WTC11 (cell line): ENCODE measurements around the gene RGS7.

ENCODE experiments used
- CREB1 ChIP-seq: sonication (generic); formaldehyde crosslinking; IDR thresholded peaks from 2 replicates; pipeline ENCODE4 v1.8.0; 2023; ENCODE audit warnings: mild to moderate bottlenecking, missing genetic modification reagents
- GRHL2 ChIP-seq: fragments of 250-450 bp; sonication (Bioruptor Pico); IDR thresholded peaks from 2 replicates; pipeline ENCODE4 v1.8.0; 2022; ENCODE audit warnings: mild to moderate bottlenecking, moderate library complexity; ENCODE audit not compliant: insufficient replicate concordance, severe bottlenecking
- NR2C2 ChIP-seq: sonication (generic); formaldehyde crosslinking; IDR thresholded peaks from 2 replicates; pipeline ENCODE4 v1.8.0; 2022; ENCODE audit warnings: mild to moderate bottlenecking, missing genetic modification reagents
- SP1 ChIP-seq: sonication (generic); formaldehyde crosslinking; conservative IDR thresholded peaks from 2 replicates; pipeline ENCODE4 v1.8.1; 2022; ENCODE audit warnings: missing genetic modification reagents
- TEAD1 ChIP-seq: sonication (generic); formaldehyde crosslinking; IDR thresholded peaks from 2 replicates; pipeline ENCODE4 v1.8.0; 2022; ENCODE audit warnings: mild to moderate bottlenecking, missing genetic modification reagents
- ZNF138 ChIP-seq: sonication (generic); formaldehyde crosslinking; conservative IDR thresholded peaks from 2 replicates; pipeline ENCODE4 v1.8.1; 2022; ENCODE audit warnings: mild to moderate bottlenecking, moderate library complexity, missing genetic modification reagents
- TF ChIP-seq, protein P1 (sequence below): fragments of 200-600 bp; IDR thresholded peaks from 2 replicates; pipeline ENCODE4 v1.8.0; 2022; ENCODE audit warnings: antibody characterized with exemption
- TF ChIP-seq, protein P2 (sequence below): fragments of 250-450 bp; sonication (Bioruptor Pico); conservative IDR thresholded peaks from 2 replicates; pipeline ENCODE4 v1.9.0; 2021; ENCODE audit warnings: mild to moderate bottlenecking
- TF ChIP-seq, protein P3 (sequence below): sonication (generic); formaldehyde crosslinking; IDR thresholded peaks from 2 replicates; pipeline ENCODE4 v1.8.1; 2023; ENCODE audit warnings: mild to moderate bottlenecking, missing genetic modification reagents, borderline replicate concordance
- TF ChIP-seq, protein P4 (sequence below): fragments of 250-450 bp; sonication (Bioruptor Pico); IDR thresholded peaks from 2 replicates; pipeline ENCODE4 v1.9.0; 2021; ENCODE audit warnings: mild to moderate bottlenecking
- TF ChIP-seq, protein P5 (sequence below): sonication (generic); formaldehyde crosslinking; IDR thresholded peaks from 2 replicates; pipeline ENCODE4 v1.8.1; 2023; ENCODE audit warnings: mild to moderate bottlenecking, missing genetic modification reagents, moderate library complexity
- TF ChIP-seq, protein P6 (sequence below): sonication (generic); formaldehyde crosslinking; conservative IDR thresholded peaks from 2 replicates; pipeline ENCODE4 v1.8.1; 2022; ENCODE audit warnings: mild to moderate bottlenecking, missing genetic modification reagents

DNA sequence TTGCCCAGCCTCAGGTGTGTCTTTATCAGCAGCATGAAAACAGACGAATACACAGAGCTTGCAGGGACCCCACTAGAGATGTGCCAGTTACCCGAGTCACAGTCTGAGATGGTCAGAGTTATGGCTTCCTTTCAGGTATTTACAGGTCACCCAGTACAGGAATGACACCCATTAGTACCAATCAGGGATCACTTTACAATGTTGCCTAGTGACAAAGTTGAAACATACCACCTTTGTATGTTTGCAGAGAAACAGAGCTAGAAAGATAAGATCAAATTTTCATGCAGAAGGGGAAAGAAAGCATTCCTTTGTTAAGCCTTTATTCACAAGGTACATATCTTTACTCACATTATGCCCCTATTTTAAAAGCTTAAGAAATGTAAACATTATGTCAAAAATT, 137.6 kb downstream of the RGS7 start:
- TF ChIP-seq, protein P1, sequence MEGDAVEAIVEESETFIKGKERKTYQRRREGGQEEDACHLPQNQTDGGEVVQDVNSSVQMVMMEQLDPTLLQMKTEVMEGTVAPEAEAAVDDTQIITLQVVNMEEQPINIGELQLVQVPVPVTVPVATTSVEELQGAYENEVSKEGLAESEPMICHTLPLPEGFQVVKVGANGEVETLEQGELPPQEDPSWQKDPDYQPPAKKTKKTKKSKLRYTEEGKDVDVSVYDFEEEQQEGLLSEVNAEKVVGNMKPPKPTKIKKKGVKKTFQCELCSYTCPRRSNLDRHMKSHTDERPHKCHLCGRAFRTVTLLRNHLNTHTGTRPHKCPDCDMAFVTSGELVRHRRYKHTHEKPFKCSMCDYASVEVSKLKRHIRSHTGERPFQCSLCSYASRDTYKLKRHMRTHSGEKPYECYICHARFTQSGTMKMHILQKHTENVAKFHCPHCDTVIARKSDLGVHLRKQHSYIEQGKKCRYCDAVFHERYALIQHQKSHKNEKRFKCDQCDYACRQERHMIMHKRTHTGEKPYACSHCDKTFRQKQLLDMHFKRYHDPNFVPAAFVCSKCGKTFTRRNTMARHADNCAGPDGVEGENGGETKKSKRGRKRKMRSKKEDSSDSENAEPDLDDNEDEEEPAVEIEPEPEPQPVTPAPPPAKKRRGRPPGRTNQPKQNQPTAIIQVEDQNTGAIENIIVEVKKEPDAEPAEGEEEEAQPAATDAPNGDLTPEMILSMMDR = no peak
- TF ChIP-seq, protein P2, sequence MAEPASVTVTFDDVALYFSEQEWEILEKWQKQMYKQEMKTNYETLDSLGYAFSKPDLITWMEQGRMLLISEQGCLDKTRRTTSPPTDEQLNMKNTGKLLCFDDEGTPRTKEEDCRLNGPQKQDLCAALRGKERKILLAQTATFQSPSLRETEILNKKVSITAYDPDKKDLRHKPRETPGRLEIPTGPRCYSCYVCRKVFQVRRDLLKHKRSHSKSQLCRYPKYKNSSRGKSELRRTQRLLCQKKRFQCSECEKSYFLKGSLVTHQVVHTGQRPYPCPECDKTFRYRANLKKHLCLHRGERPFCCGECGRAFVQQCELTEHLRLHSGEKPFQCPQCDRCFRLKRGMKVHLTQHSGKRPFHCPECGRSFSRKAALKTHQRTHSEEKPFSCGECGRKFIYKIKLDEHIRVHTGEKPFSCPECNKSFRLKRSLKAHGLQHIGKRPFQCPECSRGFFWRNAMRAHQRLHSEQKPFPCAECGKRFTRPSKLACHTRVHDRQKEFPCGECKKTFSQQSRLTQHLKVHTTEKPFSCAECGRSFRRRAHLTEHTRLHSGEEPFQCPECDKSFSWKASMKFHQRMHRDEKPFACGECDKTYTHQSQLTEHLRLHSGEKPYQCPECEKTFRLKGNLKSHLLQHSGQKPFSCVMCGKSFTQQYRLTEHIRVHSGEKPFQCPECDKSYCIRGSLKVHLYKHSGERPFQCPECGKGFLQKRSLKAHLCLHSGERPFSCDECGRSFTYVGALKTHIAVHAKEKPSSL (CRISPR knock-in tag) = no peak
- TF ChIP-seq GRHL2 (no peak), SP1 (no peak), NR2C2 (CRISPR knock-in tag) (no peak), ZNF138 (no peak), TEAD1 (no peak), CREB1 (CRISPR knock-in tag) (no peak)
- TF ChIP-seq, protein P3, sequence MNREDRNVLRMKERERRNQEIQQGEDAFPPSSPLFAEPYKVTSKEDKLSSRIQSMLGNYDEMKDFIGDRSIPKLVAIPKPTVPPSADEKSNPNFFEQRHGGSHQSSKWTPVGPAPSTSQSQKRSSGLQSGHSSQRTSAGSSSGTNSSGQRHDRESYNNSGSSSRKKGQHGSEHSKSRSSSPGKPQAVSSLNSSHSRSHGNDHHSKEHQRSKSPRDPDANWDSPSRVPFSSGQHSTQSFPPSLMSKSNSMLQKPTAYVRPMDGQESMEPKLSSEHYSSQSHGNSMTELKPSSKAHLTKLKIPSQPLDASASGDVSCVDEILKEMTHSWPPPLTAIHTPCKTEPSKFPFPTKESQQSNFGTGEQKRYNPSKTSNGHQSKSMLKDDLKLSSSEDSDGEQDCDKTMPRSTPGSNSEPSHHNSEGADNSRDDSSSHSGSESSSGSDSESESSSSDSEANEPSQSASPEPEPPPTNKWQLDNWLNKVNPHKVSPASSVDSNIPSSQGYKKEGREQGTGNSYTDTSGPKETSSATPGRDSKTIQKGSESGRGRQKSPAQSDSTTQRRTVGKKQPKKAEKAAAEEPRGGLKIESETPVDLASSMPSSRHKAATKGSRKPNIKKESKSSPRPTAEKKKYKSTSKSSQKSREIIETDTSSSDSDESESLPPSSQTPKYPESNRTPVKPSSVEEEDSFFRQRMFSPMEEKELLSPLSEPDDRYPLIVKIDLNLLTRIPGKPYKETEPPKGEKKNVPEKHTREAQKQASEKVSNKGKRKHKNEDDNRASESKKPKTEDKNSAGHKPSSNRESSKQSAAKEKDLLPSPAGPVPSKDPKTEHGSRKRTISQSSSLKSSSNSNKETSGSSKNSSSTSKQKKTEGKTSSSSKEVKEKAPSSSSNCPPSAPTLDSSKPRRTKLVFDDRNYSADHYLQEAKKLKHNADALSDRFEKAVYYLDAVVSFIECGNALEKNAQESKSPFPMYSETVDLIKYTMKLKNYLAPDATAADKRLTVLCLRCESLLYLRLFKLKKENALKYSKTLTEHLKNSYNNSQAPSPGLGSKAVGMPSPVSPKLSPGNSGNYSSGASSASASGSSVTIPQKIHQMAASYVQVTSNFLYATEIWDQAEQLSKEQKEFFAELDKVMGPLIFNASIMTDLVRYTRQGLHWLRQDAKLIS (CRISPR knock-in tag) = no peak
- TF ChIP-seq, protein P4, sequence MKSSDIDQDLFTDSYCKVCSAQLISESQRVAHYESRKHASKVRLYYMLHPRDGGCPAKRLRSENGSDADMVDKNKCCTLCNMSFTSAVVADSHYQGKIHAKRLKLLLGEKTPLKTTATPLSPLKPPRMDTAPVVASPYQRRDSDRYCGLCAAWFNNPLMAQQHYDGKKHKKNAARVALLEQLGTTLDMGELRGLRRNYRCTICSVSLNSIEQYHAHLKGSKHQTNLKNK (CRISPR knock-in tag) = no peak
- TF ChIP-seq, protein P5, sequence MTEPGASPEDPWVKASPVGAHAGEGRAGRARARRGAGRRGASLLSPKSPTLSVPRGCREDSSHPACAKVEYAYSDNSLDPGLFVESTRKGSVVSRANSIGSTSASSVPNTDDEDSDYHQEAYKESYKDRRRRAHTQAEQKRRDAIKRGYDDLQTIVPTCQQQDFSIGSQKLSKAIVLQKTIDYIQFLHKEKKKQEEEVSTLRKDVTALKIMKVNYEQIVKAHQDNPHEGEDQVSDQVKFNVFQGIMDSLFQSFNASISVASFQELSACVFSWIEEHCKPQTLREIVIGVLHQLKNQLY (CRISPR knock-in tag) = no peak
- TF ChIP-seq, protein P6, sequence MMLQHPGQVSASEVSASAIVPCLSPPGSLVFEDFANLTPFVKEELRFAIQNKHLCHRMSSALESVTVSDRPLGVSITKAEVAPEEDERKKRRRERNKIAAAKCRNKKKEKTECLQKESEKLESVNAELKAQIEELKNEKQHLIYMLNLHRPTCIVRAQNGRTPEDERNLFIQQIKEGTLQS = no peak
